ENCODE measurements around the gene BMP10.

- TF ChIP-seq CTCF (IDR thresholded peaks at IDR 0.05) (no peak), EZH2 (IDR thresholded peaks at IDR 0.05) (no peak), EZH2phosphoT487 (IDR thresholded peaks at IDR 0.05) (no peak)
Measured at GRCh38 chr2:68817306-68817705, 53.9 kb downstream of the BMP10 start.

Measured in neural progenitor cell (in vitro differentiated cells).